AML-193 (cell line): Measurements from ENCODE around the gene GSTCD.

Experiments
- DNase-seq, 2 experiments: peaks; one replicate each; lab custom pipeline; 2025; lab: John Stamatoyannopoulos, UW

The GSTCD gene

DNA sequence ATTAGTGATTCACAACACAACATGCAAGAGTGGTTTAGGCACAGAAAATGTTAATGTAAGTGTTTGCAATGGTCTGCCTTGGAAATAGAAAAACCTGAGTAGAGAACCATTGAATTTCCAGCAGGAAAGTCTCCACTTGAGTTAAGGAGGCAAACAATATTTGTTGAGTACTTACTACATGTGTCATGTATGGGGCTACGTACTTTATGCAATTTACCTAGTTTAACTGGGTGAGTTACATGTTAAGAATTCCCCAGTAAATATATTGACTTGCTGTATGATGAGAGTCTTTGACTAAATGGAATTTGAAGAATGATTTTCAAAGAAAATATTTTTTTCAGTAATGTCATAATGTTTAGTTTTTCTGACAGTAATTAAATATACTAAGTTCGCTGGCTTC is 178.9 kb downstream of the GSTCD start:
- no peak for DNase-seq

DNA sequence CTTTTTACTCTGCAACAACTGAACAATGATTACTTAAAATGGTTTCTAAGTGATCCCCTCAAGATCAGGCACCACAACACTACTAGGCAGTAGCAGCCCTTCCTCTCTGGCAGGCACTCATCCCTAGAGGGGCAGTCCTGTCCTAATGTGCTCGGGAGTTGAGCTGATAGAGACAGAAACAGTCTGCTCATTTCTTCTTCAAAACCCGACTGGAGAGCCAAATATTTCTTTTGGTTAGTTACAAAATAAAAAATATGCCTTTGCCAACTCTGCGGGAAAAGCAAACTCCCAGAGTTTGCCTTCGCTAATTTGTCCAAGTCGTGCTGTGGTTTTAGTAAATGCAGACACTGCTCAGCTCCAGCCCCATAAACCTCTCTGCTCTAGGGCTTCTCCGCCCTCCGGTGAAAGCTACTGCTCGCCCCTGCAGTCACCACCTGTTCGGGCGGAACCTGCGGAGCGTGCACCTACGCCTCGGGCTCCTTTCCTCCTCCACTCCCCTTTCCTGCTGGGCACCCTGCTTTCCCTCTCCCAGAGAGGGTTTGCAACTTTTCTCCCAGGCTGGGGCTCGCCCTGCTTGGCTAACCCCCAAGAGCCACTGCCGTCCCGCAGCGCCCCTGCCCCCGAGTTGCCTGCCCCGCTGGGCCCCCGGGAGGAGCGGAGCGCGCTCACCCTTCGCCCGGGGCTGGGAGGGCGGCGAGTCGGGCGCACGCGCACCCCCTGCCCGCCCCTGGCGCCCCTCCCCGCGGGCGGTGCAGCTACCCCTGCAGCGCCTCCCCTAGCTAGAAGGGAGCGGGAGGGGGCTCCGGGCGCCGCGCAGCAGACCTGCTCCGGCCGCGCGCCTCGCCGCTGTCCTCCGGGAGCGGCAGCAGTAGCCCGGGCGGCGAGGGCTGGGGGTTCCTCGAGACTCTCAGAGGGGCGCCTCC is 186.3 kb downstream of the GSTCD start, which contains the start of gene NPNT:
TSS of gene NPNT (plus strand) at position 812 of the 923 bp plus-strand sequence. CDS start 182 bp downstream, outside the sequence.
- DNase-seq: no peak

- DNase-seq: no peak
Measured at GRCh38 chr4:105895583-105896460, 187.2 kb downstream of the GSTCD start.

GRCh38 chr4:105896461-105896942 is 187.9 kb downstream of the GSTCD start:
- no peak for DNase-seq
